22Rv1 (cell line): ENCODE measurements around the gene SMAGP.
"Not testable (repeated sequence)": the region's sequence is repeated elsewhere in the genome, so short reads cannot be mapped to it uniquely, and the experiment has no call there.

ENCODE experiments used
- H3K27ac ChIP-seq: fragments of 450-650 bp; 2 replicates; pipeline ENCODE4 v1.5.1; 2017
- ZFX ChIP-seq: fragments of 450-650 bp; IDR thresholded peaks from 2 replicates; pipeline ENCODE4 v1.6.1; 2017; ENCODE audit warnings: antibody characterized with exemption, borderline replicate concordance
- TF ChIP-seq, protein P1 (sequence below): fragments of 450-650 bp; IDR thresholded peaks from 2 replicates; pipeline ENCODE4 v1.5.1; 2017; ENCODE audit warnings: mild to moderate bottlenecking

Gene SMAGP

DNA sequence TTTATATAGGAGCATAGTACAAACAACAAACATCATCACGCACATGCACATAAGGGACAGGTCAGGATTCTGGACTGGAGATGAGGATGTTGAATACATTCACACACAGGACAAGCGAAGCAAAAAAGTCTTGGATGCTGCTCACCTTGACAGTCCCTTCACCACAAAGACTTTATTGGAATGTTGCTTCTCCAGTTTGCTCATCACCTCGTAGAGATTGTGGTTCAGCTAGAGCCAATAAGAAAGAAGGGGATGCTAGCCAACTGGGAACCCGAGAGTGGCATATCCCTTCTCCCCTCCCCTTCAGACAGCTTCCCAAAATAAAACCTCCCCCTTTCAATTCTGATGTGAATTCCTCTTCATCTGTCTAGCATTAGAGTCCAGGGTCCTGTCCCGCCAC, 25.4 kb upstream of the SMAGP start:
- TF ChIP-seq, protein P1, sequence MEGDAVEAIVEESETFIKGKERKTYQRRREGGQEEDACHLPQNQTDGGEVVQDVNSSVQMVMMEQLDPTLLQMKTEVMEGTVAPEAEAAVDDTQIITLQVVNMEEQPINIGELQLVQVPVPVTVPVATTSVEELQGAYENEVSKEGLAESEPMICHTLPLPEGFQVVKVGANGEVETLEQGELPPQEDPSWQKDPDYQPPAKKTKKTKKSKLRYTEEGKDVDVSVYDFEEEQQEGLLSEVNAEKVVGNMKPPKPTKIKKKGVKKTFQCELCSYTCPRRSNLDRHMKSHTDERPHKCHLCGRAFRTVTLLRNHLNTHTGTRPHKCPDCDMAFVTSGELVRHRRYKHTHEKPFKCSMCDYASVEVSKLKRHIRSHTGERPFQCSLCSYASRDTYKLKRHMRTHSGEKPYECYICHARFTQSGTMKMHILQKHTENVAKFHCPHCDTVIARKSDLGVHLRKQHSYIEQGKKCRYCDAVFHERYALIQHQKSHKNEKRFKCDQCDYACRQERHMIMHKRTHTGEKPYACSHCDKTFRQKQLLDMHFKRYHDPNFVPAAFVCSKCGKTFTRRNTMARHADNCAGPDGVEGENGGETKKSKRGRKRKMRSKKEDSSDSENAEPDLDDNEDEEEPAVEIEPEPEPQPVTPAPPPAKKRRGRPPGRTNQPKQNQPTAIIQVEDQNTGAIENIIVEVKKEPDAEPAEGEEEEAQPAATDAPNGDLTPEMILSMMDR = no peak
- no peak overlapping the region for H3K27ac ChIP-seq

DNA sequence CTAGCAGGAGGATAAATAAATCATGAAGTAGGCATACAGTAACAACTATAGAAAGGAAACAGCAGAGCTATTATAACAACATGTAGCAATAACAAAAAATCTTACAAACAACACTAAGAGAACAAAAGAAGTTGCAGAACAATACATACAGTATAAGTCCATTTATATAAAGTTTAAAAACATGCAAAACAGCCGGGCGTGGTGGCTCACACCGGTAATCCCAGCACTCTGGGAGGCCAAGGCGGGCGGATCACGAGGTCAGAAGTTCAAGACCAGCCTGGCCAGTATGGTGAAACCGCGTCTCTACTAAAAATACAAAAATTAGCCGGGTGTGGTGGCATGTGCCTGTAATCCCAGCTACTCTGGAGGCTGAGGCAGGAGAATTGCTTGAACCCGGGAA, 23.9 kb upstream of the SMAGP start:
- H3K27ac ChIP-seq = not testable (repeated sequence)

DNA sequence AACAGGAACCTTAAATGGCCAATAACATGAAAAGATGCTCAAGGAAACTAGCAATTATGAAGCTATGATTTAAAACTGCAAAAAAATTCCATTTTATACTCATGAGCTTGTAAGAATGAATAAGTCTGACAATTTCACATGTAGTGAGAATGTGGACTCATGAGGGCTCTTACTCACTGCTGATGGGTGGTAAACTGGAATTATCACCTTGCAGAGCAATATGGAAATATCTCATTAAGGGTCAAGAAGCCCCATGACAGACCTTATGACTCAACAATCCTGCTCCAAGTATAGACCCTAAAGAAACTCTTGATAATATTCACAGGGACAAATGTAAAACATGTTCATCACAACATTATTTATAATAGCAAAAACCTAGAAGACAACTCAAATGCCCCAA, 23.5 kb upstream of the SMAGP start:
- H3K27ac ChIP-seq = no peak overlapping the region
- no peak for TF ChIP-seq ZFX
- TF ChIP-seq, protein P1 = no peak

DNA sequence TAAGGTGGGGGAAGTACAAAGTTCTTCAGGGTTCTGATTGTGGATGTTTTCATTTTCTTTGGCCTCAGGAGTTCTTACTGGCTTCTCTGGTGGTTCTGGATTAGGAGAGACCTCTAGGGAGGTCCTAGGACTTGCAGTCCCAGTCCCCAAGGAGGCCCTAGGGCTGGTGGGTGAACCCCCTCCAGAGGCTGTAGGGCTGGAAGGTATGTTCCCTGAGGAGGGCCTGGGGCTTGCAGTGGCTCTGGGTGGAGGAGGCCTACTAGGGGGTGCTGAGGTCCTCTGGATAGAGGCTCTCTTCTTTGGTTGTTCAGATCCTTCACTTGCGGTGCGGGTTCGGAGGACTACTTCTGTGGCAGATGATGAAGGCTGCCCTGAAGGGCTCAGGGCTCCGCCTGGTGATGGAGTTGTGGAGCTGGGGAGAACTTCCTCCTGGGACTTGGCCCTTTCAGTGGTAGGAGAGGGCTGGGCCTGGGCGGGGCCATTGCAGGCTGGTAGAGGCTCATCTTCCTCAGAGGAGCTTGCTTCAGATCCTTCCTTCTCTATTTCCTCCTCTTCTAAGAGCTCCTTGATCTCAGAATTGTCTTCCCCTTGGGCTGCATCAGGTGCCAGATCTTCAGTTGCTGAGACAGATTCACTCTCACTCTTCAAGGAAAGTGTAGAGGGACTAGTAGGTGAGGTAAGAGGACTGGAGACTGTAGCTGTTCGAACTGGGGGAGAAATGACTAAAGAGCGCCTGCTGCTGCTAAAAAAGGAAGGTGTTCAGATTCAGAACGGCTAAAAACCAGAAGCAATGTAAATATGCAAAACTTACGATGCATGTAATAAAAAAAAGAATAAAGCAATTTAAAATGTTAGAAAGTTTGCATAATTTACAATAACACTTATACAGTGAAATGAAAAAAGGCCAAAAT, 21.6 kb upstream of the SMAGP start:
- H3K27ac ChIP-seq = not testable (repeated sequence)

DNA sequence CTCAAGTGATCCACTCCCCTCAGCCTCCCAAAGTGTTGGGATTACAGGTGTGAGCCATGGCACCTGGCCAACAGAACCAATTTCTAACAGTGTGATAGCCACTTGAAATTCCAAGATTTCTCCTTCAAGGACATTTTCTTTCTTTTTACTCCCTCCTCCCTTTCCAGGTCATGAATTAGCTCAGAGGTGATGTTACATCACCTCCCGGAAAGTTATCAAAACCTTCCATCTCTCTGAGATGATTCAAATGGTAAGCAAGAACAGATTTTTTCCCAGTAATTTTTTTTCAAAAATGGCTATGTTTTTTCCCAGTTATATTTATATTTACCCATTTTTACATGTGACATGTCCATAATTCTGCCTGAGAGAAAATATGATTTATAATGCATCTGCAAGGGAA, 15.6 kb upstream of the SMAGP start:
- TF ChIP-seq ZFX = no peak
- TF ChIP-seq, protein P1 = no peak
- no peak overlapping the region for H3K27ac ChIP-seq

DNA sequence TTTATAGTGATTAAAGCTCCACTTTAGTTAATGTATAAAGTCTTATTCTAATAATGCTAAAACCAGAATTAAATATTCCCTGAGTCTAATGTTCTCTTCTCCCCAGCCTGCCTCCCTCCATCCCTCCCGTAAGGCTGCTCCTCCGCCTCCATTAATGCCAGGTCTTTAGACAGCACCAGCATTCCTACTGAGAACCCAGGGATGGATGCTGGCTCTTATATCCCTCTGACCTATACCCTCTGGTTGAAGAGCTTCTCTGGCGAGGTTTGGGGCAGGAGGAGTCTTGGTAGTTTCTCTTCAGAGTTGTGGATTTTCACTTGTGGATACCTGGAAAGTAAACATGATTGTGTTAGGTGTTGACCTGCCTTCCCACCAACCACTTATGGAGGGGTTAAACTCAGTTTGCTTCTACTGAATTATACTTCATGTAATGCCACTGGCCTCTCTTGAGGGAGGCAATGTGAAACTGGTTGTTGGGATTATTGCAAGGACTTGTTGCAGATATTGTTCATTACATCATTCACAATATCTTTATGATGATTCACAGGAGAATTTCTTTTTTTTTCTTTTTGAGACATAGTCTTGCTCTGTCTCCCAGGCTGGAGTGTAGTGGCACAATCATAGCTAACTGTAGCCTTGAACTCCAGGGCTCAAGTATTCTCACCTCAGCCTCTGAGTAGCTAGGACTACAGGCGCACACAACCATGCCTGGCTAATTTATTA, 11.1 kb upstream of the SMAGP start:
- TF ChIP-seq, protein P1 = no peak
- H3K27ac ChIP-seq = no peak overlapping the region

DNA sequence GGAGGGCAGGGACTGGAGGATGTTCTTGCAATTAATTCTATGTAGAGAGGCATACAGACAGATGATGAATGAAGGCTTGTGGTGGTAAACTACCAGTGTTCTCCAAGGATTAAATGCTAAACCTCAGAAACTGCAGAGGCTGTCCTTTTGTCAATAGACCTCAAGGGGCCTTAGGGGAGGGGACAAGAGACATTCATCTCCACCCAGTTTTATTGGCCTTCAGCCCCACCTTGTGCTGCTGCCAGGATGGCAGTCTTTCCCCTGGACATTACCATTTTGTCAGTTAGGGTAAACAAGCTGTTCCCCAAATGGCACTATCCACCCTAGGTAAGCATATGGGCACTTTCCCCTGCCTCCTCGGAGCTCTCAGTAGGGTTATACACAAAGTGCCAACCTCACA, 4.9 kb upstream of the SMAGP start:
- TF ChIP-seq, protein P1 = no peak
- TF ChIP-seq ZFX = no peak
- no peak overlapping the region for H3K27ac ChIP-seq

DNA sequence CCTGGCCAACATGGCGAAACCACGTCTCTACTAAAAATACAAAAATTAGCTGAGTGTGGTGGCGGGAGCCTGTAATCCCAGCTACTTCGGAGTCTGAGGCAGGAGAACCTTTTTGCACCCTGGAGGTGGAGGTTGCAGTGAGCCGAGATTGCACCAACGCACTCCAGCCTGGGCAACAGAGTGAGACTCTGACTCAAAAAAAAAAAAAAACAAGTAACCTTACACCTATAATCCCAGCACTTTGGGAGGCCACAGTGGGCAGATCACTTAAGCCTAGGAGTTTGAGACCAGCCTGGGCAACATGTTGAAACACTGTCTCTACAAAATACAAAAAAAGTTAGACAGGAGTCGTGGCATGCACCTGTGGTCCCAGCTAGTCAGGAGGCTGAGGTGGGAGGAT, 2.6 kb upstream of the SMAGP start:
- not testable (repeated sequence) for H3K27ac ChIP-seq

DNA sequence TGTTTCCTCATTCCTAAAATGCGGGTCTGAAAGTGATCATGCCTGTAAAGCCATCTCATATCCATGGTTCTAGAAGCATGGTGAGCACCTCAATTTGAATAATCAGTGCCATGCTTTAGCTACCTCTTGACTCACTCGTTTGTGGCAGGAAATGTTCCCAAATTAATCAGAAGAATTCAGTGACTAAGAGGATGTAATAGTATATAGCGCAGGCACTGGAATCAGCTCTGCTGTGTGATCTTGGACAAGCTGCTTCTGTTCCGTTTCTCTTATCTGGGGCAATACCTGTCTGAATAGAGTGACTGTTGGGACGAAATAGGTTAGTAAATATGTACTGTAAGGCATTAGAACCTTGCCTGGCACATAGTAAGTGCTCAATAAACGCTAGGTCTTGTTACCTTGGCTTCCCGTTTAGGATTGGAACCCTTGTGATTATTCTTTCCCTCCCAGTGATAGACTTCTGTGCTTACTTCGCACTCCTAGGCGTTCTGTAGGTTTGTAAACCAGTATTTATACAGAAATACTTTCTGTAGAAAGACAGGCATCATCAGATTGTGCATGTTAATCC, 820 bp upstream of the SMAGP start:
- peak overlapping the region; percentile 66 for H3K27ac ChIP-seq
- no peak for TF ChIP-seq ZFX
- TF ChIP-seq, protein P1 = no peak
